GM12875 (cell line): ENCODE results near the gene RUBCNL.

ENCODE experiments used
- H3K4me3 ChIP-seq: one replicate; pipeline ENCODE4 v1.5.1; 2011; ENCODE audit warnings: low read depth, low read length, control low read depth
- TF ChIP-seq, protein P1 (sequence below): IDR thresholded peaks from 2 replicates; pipeline ENCODE4 v1.5.1; 2011; ENCODE audit warnings: low read depth, mild to moderate bottlenecking, control low read depth, inconsistent platforms, low read length, moderate library complexity, borderline replicate concordance; ENCODE audit not compliant: insufficient read depth

The RUBCNL gene

DNA sequence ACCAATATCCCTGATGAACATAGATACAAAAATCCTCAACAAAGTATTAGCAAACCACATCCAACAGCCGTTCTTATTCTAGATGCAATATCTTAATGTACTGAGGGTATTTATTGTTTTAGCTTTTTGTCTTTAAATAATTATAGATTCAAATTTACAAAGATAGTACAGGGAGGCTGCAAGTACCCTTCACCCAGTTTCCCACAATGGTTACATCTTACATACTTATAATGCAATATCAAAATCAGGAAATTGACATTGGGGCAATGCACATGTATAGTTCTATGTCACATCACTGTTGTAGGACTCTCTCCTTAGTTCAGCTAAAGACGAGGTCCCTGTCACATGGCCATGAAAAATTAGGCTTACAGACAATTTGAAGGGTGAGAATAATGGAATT is 75.8 kb downstream of the RUBCNL start:
- TF ChIP-seq, protein P1, sequence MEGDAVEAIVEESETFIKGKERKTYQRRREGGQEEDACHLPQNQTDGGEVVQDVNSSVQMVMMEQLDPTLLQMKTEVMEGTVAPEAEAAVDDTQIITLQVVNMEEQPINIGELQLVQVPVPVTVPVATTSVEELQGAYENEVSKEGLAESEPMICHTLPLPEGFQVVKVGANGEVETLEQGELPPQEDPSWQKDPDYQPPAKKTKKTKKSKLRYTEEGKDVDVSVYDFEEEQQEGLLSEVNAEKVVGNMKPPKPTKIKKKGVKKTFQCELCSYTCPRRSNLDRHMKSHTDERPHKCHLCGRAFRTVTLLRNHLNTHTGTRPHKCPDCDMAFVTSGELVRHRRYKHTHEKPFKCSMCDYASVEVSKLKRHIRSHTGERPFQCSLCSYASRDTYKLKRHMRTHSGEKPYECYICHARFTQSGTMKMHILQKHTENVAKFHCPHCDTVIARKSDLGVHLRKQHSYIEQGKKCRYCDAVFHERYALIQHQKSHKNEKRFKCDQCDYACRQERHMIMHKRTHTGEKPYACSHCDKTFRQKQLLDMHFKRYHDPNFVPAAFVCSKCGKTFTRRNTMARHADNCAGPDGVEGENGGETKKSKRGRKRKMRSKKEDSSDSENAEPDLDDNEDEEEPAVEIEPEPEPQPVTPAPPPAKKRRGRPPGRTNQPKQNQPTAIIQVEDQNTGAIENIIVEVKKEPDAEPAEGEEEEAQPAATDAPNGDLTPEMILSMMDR = no peak
- H3K4me3 ChIP-seq = no peak overlapping the region

DNA sequence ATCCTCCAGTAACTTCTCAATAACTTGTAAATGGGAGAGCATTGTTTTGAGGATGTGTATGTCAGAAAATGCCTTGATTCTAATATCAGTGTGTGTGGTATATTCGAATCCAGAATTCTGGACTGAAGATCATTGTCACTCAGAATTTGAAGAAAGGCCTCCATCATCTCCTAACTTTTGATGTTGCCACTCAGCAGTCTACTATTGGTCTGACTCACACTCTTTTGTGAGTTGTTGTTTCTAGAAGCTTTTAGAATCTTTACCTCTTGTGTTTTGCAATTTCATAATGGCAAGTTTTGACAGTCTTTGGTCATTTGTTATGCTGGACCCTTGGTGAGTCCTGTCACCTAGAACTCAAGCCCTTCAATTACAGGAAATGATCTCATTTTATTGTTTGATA is 77.0 kb downstream of the RUBCNL start:
- H3K4me3 ChIP-seq = no peak overlapping the region
- TF ChIP-seq, protein P1 = no peak

DNA sequence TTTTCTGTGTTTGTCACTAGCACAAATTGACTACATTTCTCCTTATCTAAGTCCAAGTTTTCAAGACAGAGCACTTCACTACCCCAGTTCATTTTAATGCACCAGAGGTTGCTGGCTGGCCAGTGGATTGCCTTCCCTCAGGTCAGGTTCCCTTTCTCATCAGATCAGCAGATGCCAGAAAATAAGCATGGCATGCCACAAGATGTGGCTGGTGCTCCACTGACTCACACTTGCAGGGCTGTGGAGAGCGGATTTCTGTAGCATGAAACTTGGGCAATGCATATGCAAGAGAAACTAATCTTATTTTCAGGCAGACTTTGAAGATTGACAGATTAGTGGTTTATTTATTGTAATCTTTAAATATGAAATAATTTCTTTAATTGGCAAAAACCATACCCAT is 79.5 kb downstream of the RUBCNL start:
- TF ChIP-seq, protein P1 = no peak
- H3K4me3 ChIP-seq = no peak overlapping the region

DNA sequence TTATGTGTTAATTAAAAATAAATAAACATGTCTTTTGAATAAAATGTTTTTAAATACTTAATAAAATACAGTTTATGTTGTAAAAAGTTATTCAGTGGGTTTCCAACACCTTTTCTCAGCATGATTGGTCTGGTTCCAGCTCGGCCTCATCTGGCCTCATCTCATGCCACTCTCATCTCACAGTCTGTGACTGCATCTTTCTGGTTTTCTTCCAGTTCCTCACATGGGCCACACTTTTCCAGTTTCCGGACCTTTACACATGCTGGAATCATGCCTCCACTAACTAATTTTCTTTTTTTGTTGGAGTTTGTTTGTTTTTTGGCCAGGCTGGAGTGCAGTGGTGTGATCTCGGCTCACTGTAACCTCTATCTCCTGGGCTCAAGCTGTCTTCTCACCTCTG is 82.5 kb downstream of the RUBCNL start:
- TF ChIP-seq, protein P1 = no peak
- H3K4me3 ChIP-seq = no peak overlapping the region

DNA sequence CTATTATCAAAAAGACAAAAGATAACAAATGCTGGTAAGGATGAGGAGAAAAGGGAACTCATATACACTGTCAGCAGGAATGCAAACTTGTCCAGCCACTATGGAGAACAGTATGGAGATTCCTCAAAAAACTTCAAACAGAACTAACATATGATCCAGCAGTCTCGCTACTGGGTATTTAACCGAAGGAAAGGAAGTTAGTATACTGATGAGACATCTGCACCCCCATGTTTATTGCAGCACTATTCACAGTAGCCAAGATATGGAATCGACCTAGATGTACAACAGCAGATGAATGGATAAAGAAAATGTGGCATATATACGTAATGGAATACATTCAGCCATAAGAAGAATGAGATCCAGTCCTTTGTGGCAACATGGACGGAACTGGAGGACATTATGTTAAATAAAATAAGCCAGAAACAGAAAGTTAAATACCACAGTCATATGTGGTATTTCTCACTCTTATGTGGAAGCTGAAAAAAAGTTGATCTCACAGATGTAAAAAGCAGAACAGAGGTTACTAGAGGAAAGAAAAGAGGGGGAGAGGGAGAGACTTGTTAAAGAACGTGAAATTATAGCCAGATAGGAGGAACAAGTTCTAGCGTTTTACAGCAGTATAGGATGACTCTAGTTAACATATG is 83.2 kb downstream of the RUBCNL start:
- no peak overlapping the region for H3K4me3 ChIP-seq
- TF ChIP-seq, protein P1 = no peak

DNA sequence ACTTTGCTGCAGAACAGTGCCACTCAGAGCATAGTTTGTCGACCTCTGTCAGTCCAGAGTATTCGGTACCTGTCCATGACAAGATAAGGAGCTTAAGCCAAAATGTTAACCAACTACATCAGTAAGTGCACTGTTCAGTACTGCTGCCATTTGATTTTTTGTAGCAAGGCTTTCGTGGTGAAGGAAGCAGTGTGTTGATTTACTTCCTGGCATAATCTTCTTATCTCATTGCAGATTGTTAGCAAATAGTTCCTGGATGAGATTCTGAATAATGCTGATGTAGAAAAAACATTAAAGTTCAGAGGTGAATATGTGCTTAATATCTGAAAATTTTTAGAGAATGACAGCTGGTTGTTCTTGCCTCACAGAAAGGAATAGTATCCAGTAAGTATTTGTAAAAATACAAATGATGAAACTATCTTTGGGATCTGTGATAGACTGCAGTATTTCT is 89.7 kb downstream of the RUBCNL start:
- H3K4me3 ChIP-seq = no peak overlapping the region
- TF ChIP-seq, protein P1 = no peak

DNA sequence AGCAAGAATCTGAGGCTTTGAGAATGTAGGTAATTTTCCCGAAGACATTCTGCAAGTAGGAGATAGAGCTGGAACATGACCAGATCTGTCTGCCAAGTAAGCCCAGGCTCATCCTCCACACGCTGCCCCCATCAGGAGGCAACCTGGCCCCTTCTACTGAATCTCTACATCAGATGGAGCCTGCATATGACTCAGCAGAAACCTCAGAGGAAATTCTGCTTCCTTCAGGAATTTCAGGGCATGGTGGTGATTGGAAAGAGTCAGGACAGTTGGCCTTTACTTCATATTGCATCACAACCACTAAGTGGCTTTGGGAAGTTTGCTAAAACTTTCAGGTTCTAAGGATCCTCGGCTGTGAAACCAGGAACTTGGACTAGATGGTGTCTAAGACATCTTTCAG is 90.1 kb downstream of the RUBCNL start:
- TF ChIP-seq, protein P1 = no peak
- no peak overlapping the region for H3K4me3 ChIP-seq
